GM21528 (cell line): ENCODE measurements around the gene AR.

Experiments used
- ATAC-seq: cut with Tn5 transposase; IDR thresholded peaks from one replicate; pipeline ENCODE4 v1.9.1; 2021; ENCODE audit warnings: mild to moderate bottlenecking, moderate library complexity; ENCODE audit not compliant: unreplicated experiment, low FRiP score

AR gene

GRCh38 chrX:67543818-67544217, at the start of gene AR:
Gene AR (plus strand): TSS chrX:67544021. CDS start chrX:67545147, 1,126 bp downstream.
- no peak for ATAC-seq

GRCh38 chrX:67500617-67501016, 43.2 kb upstream of the AR start:
- ATAC-seq = no peak

GRCh38 chrX:67503004-67503403, 40.8 kb upstream of the AR start:
- no peak for ATAC-seq

- ATAC-seq = no peak
These were observed 40.4 kb upstream of the AR start for GRCh38 chrX:67503453-67503852.

- ATAC-seq = no peak
These were observed 23.1 kb upstream of the AR start for GRCh38 chrX:67520671-67521070.

GRCh38 chrX:67523002-67523681, 20.7 kb upstream of the AR start:
- ATAC-seq = no peak

GRCh38 chrX:67523932-67524331, 19.9 kb upstream of the AR start:
- ATAC-seq = no peak

GRCh38 chrX:67524428-67524827, 19.4 kb upstream of the AR start:
- ATAC-seq = no peak

GRCh38 chrX:67524950-67525691, 18.7 kb upstream of the AR start:
- no peak for ATAC-seq

- no peak for ATAC-seq
These were observed 7.3 kb upstream of the AR start for GRCh38 chrX:67536564-67536963.

GRCh38 chrX:67538383-67538782, 5.4 kb upstream of the AR start:
- ATAC-seq = no peak

GRCh38 chrX:67544281-67545035, 637 bp downstream of the AR start:
- no peak for ATAC-seq

GRCh38 chrX:67545036-67545821, 1.4 kb downstream of the AR start:
- no peak for ATAC-seq

GRCh38 chrX:67545893-67546495, 2.2 kb downstream of the AR start:
- no peak for ATAC-seq

- no peak for ATAC-seq
These were observed 2.9 kb downstream of the AR start for GRCh38 chrX:67546496-67547423.

- ATAC-seq = no peak
These were observed 11.9 kb downstream of the AR start for GRCh38 chrX:67555578-67556203.

GRCh38 chrX:67558267-67558666, 14.4 kb downstream of the AR start:
- no peak for ATAC-seq
